Ishikawa (cell line): Measurements from ENCODE around the gene GSK3B.

Experiments
- CEBPB ChIP-seq: IDR thresholded peaks from 2 replicates; pipeline ENCODE4 v1.6.1; 2012
- CREB1 ChIP-seq: IDR thresholded peaks from 2 replicates; pipeline ENCODE4 v1.6.1; 2012; ENCODE audit warnings: low read depth
- EGR1 ChIP-seq: IDR thresholded peaks from 2 replicates; pipeline ENCODE4 v1.6.1; 2012
- EP300 ChIP-seq: IDR thresholded peaks from 2 replicates; pipeline ENCODE4 v1.6.1; 2012; ENCODE audit warnings: borderline replicate concordance
- FOXM1 ChIP-seq: IDR thresholded peaks from 2 replicates; pipeline ENCODE4 v1.6.1; 2012; ENCODE audit warnings: low read depth, borderline replicate concordance
- MAX ChIP-seq: IDR thresholded peaks from 2 replicates; pipeline ENCODE4 v1.6.1; 2012
- NFIC ChIP-seq: IDR thresholded peaks from 2 replicates; pipeline ENCODE4 v1.6.1; 2012
- RAD21 ChIP-seq: IDR thresholded peaks from 2 replicates; pipeline ENCODE4 v1.6.1; 2012; ENCODE audit warnings: low read depth
- REST ChIP-seq: IDR thresholded peaks from 2 replicates; pipeline ENCODE4 v1.6.1; 2012; ENCODE audit warnings: low read depth, mild to moderate bottlenecking
- TAF1 ChIP-seq: IDR thresholded peaks from 2 replicates; pipeline ENCODE4 v1.6.1; 2012; ENCODE audit warnings: low read depth, mild to moderate bottlenecking
- TCF12 ChIP-seq: IDR thresholded peaks from 2 replicates; pipeline ENCODE4 v1.6.1; 2012; ENCODE audit warnings: low read depth
- TEAD4 ChIP-seq: IDR thresholded peaks from 2 replicates; pipeline ENCODE4 v1.6.1; 2012
- USF1 ChIP-seq: IDR thresholded peaks from 2 replicates; pipeline ENCODE4 v1.6.1; 2012
- YY1 ChIP-seq: IDR thresholded peaks from 2 replicates; pipeline ENCODE4 v1.6.1; 2012; ENCODE audit warnings: low read depth
- ZBTB7A ChIP-seq: IDR thresholded peaks from 2 replicates; pipeline ENCODE4 v1.6.1; 2012; ENCODE audit warnings: low read depth

The GSK3B gene

GRCh38 chr3:119817583-119818363 is 276.5 kb downstream of the GSK3B start:
- TF ChIP-seq FOXM1 (no peak), TCF12 (no peak)

- TF ChIP-seq MAX = no peak
- TF ChIP-seq NFIC = no peak
- TF ChIP-seq TCF12 = no peak
- no peak for TF ChIP-seq CREB1
- no peak for TF ChIP-seq FOXM1
- TF ChIP-seq TAF1 = no peak
- no peak for TF ChIP-seq TEAD4
- TF ChIP-seq EP300 = no peak
- TF ChIP-seq CEBPB = no peak
- TF ChIP-seq RAD21 = no peak
- no peak for TF ChIP-seq YY1
- no peak for TF ChIP-seq ZBTB7A
- no peak for TF ChIP-seq EGR1
- TF ChIP-seq USF1 = no peak
- no peak for TF ChIP-seq REST
These were observed 277.2 kb downstream of the GSK3B start for GRCh38 chr3:119817071-119817470.

GRCh38 chr3:119815716-119816115 is 278.5 kb downstream of the GSK3B start:
- TF ChIP-seq ZBTB7A (no peak), FOXM1 (no peak), USF1 (no peak), TEAD4 (no peak), REST (no peak), NFIC (no peak), CREB1 (no peak), EGR1 (no peak), YY1 (no peak), RAD21 (no peak), EP300 (no peak), TCF12 (no peak), MAX (no peak), TAF1 (no peak), CEBPB (no peak)

- no peak for TF ChIP-seq TAF1
- no peak for TF ChIP-seq CEBPB
- no peak for TF ChIP-seq FOXM1
- no peak for TF ChIP-seq EGR1
- TF ChIP-seq YY1 = no peak
- no peak for TF ChIP-seq NFIC
- TF ChIP-seq REST = no peak
- no peak for TF ChIP-seq TEAD4
- no peak for TF ChIP-seq USF1
- TF ChIP-seq CREB1 = no peak
- TF ChIP-seq EP300 = no peak
- no peak for TF ChIP-seq MAX
- TF ChIP-seq ZBTB7A = no peak
- TF ChIP-seq TCF12 = no peak
- TF ChIP-seq RAD21 = no peak
These were observed 281.7 kb downstream of the GSK3B start for GRCh38 chr3:119812491-119813058.
